Activated naive CD8-positive, alpha-beta T cell (primary cell): ENCODE data around the gene LRRC10.
"Not testable (repeated sequence)": the region's sequence is repeated elsewhere in the genome, so short reads cannot be mapped to it uniquely, and the experiment has no call there.

Experiments
- H3K27ac Mint-ChIP-seq: one replicate; pipeline ENCODE4 v1.8.0; 2021; ENCODE audit warnings: mixed read lengths
- H3K27me3 Mint-ChIP-seq: one replicate; pipeline ENCODE4 v1.8.0; 2021; ENCODE audit warnings: mixed read lengths
- H3K36me3 Mint-ChIP-seq: one replicate; pipeline ENCODE4 v1.8.0; 2021; ENCODE audit warnings: mixed read lengths
- H3K4me1 Mint-ChIP-seq: one replicate; pipeline ENCODE4 v1.8.0; 2021; ENCODE audit warnings: low read depth, mixed read lengths
- H3K4me3 Mint-ChIP-seq: one replicate; pipeline ENCODE4 v1.8.0; 2021; ENCODE audit warnings: mild to moderate bottlenecking, mixed read lengths
- H3K9me3 Mint-ChIP-seq: one replicate; pipeline ENCODE4 v1.8.0; 2021; ENCODE audit warnings: low read depth, mixed read lengths

The LRRC10 gene

GRCh38 chr12:69639400-69640016 lies 28.8 kb upstream of the LRRC10 start:
- no peak overlapping the region for H3K27ac Mint-ChIP-seq
- H3K4me3 Mint-ChIP-seq = no peak overlapping the region
- H3K9me3 Mint-ChIP-seq = no peaks in the 10 kb centered on the region
- no peaks in the 10 kb centered on the region for H3K4me1 Mint-ChIP-seq
- H3K36me3 Mint-ChIP-seq = no peaks in the 10 kb centered on the region
- H3K27me3 Mint-ChIP-seq = no peaks in the 10 kb centered on the region

- H3K4me3 Mint-ChIP-seq = no peak overlapping the region
- no peak overlapping the region for H3K27ac Mint-ChIP-seq
- H3K27me3 Mint-ChIP-seq = no peaks in the 10 kb centered on the region
- no peaks in the 10 kb centered on the region for H3K9me3 Mint-ChIP-seq
- no peaks in the 10 kb centered on the region for H3K36me3 Mint-ChIP-seq
- H3K4me1 Mint-ChIP-seq = no peaks in the 10 kb centered on the region
These were observed 22.4 kb upstream of the LRRC10 start for GRCh38 chr12:69633061-69633460.

GRCh38 chr12:69630191-69630590 lies 19.5 kb upstream of the LRRC10 start:
- no peak overlapping the region for H3K4me3 Mint-ChIP-seq
- no peaks in the 10 kb centered on the region for H3K9me3 Mint-ChIP-seq
- no peak overlapping the region for H3K27ac Mint-ChIP-seq
- no peaks in the 10 kb centered on the region for H3K36me3 Mint-ChIP-seq
- no peaks in the 10 kb centered on the region for H3K4me1 Mint-ChIP-seq
- H3K27me3 Mint-ChIP-seq = no peaks in the 10 kb centered on the region

GRCh38 chr12:69627501-69627900 lies 16.8 kb upstream of the LRRC10 start:
- no peaks in the 10 kb centered on the region for H3K9me3 Mint-ChIP-seq
- no peaks in the 10 kb centered on the region for H3K27me3 Mint-ChIP-seq
- no peak overlapping the region for H3K27ac Mint-ChIP-seq
- no peaks in the 10 kb centered on the region for H3K4me1 Mint-ChIP-seq
- no peaks in the 10 kb centered on the region for H3K36me3 Mint-ChIP-seq
- H3K4me3 Mint-ChIP-seq = no peak overlapping the region

DNA sequence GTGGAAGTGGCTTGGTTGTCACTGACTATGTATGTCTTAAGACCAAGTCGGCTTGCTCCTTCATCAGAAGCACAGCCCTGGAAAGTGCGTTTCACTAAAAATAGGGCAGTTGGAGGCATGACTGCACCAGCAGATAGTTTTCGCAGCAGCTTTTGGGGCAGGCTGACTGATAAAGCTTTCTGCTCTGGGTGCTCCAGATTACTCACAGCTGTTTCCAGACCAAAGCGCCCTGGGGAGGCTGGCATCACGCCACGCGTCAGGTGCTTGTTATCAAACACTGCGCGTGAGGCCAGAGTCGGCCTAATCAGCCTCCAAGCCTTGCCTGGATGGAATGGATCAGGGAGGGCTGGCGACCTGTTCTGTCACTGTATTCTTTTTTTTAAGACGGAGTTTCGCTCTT lies 13.3 kb upstream of the LRRC10 start:
- no peaks in the 10 kb centered on the region for H3K4me1 Mint-ChIP-seq
- H3K4me3 Mint-ChIP-seq = no peak overlapping the region
- no peaks in the 10 kb centered on the region for H3K36me3 Mint-ChIP-seq
- H3K27me3 Mint-ChIP-seq = peaks cover 6% of the 10 kb centered on the region
- H3K9me3 Mint-ChIP-seq = no peaks in the 10 kb centered on the region
- H3K27ac Mint-ChIP-seq = no peak overlapping the region

DNA sequence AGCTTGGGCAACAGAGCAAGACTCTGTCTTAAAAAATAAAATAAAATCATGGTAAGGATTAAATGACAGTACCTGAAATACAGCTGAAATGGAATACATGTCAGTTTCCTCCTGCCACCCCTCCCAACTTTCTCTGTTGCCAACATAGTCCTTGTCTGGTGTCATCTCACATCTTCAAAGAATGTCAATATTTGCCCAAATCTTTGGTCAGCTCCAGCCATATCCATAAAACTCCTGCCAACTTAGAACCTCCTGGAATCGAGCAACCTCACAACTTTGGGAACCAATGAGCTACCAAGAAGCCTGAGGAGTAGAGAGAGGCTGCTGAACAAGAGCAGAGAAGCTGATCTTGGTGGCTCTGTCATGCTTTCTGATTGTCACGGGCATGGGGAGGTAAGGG lies 10.8 kb upstream of the LRRC10 start:
- Mint-ChIP-seq H3K27me3 (peaks cover 8% of the 10 kb centered on the region), H3K4me1 (no peaks in the 10 kb centered on the region), H3K27ac (no peak overlapping the region), H3K4me3 (no peak overlapping the region), H3K9me3 (no peaks in the 10 kb centered on the region), H3K36me3 (no peaks in the 10 kb centered on the region)

GRCh38 chr12:69620921-69621320 lies 10.2 kb upstream of the LRRC10 start:
- no peaks in the 10 kb centered on the region for H3K9me3 Mint-ChIP-seq
- no peaks in the 10 kb centered on the region for H3K4me1 Mint-ChIP-seq
- H3K27ac Mint-ChIP-seq = no peak overlapping the region
- peaks cover 8% of the 10 kb centered on the region for H3K27me3 Mint-ChIP-seq
- no peaks in the 10 kb centered on the region for H3K36me3 Mint-ChIP-seq
- H3K4me3 Mint-ChIP-seq = no peak overlapping the region

DNA sequence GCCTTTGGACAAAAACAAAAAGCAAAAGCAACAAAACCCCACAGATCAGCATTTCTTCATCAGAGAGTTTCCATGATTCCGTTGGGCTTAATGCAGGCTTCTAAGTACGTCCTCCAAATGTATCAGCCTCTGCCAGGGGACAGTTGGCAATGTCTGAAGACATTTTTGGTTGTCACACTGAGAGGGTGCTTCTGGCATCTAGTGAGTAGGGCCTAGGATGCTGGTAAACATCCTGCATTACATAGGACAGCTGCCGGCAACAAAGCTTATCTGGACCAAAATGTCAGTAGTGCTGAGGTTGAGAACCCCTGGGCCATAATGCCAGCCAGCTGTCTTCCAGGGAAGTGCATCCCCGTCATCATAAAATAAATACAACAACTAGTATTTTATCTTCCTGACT lies 9.4 kb upstream of the LRRC10 start:
- Mint-ChIP-seq H3K36me3 (no peaks in the 10 kb centered on the region), H3K4me3 (no peak overlapping the region), H3K27ac (no peak overlapping the region), H3K27me3 (peaks cover 13% of the 10 kb centered on the region), H3K9me3 (no peaks in the 10 kb centered on the region), H3K4me1 (no peaks in the 10 kb centered on the region)

GRCh38 chr12:69619050-69619449 lies 8.3 kb upstream of the LRRC10 start:
- Mint-ChIP-seq H3K9me3 (no peaks in the 10 kb centered on the region), H3K4me1 (no peaks in the 10 kb centered on the region), H3K27me3 (peaks cover 13% of the 10 kb centered on the region)

DNA sequence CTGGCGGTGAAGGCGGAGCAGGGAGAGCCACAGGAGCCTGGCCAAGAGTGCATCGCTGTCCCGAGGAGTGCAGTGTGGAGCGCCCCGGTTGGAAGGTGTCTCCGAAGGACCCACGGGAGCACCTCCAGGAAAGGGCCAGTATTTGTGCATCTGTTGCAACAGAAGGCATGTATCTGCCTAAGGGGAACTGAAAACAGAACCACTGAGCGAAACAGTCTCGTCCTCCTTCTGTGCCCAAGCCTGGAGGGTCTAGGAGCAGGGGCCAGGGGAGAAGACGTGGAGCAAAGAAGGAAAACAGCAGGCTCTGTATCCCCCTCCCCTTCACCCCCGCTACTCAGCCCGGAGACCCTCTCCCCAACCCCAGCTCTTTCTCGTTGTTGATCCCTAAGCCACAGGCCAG lies 5.3 kb upstream of the LRRC10 start:
- peaks cover 13% of the 10 kb centered on the region for H3K27me3 Mint-ChIP-seq
- H3K9me3 Mint-ChIP-seq = no peaks in the 10 kb centered on the region
- H3K4me1 Mint-ChIP-seq = no peaks in the 10 kb centered on the region
- no peak overlapping the region for H3K4me3 Mint-ChIP-seq
- H3K36me3 Mint-ChIP-seq = no peaks in the 10 kb centered on the region
- H3K27ac Mint-ChIP-seq = no peak overlapping the region

More at GRCh38 chr12:69619050-69619449, 8.3 kb upstream of the LRRC10 start:
- H3K36me3 Mint-ChIP-seq = no peaks in the 10 kb centered on the region
- no peak overlapping the region for H3K27ac Mint-ChIP-seq
- H3K4me3 Mint-ChIP-seq = no peak overlapping the region

GRCh38 chr12:69613351-69613750 lies 2.6 kb upstream of the LRRC10 start:
- H3K4me1 Mint-ChIP-seq = peaks cover 3% of the 10 kb centered on the region
- H3K27ac Mint-ChIP-seq = no peak overlapping the region
- no peaks in the 10 kb centered on the region for H3K9me3 Mint-ChIP-seq
- no peak overlapping the region for H3K4me3 Mint-ChIP-seq
- peaks cover 5% of the 10 kb centered on the region for H3K27me3 Mint-ChIP-seq
- no peaks in the 10 kb centered on the region for H3K36me3 Mint-ChIP-seq

DNA sequence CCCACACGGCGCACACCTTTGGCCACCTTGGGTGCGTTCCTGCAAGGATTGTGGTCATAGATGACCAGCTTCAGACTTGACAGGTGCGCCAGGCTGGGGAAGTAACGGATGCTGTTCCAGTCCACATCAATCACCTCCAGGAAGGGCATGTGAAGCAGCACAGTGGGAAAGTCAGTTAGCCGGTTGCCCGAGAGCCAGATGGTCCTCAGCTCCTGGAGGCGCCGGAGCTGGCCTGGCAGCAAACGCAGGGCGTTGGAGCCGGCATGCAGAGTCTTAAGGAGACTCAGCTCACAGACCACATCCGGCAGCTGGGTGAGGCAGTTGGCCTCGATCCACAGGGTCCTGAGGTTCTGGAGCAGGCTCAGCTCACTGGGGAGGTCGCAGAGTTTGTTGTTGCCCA lies 581 bp downstream of the LRRC10 start:
- Mint-ChIP-seq H3K9me3 (no peaks in the 10 kb centered on the region), H3K4me3 (no peak overlapping the region), H3K4me1 (peaks cover 8% of the 10 kb centered on the region), H3K27me3 (no peaks in the 10 kb centered on the region), H3K36me3 (no peaks in the 10 kb centered on the region), H3K27ac (no peak overlapping the region)

DNA sequence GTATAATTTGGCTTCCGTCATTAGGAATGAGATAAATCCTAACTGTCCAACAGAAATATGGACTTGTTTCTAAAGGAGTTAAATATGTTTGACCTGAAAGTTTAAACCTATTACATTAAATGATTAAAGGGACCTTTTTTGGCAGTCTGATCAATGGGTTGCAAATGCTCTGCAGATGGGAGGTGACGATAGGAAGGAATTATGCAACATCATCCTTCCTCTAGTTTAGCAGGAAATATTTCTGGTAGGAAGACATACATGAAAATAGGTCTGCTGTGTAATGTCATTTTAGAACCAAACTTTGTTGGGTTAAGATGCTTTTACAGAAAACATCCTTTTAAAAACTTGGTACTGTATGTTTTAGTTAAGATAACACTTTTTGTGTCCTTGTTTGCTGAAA lies 2.6 kb downstream of the LRRC10 start:
- peaks cover 8% of the 10 kb centered on the region for H3K4me1 Mint-ChIP-seq

DNA sequence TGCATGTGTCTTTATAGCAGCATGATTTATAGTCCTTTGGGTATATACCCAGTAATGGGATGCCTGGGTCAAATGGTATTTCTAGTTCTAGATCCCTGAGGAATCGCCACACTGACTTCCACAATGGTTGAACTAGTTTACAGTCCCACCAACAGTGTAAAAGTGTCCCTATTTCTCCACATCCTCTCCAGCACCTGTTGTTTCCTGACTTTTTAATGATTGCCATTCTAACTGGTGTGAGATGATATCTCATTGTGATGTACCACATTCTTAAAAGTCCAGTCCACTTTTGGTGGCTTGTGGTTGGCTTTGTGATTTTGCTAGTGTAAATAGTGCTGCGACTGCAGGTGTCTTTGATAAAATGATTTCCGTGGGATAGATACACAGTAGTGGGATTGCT lies 6.4 kb downstream of the LRRC10 start:
- not testable (repeated sequence) for H3K4me3 Mint-ChIP-seq, H3K27ac Mint-ChIP-seq, H3K4me1 Mint-ChIP-seq, H3K27me3 Mint-ChIP-seq, H3K9me3 Mint-ChIP-seq
- H3K36me3 Mint-ChIP-seq = peaks cover 12% of the 10 kb centered on the region

More for the DNA sequence above, 2.6 kb downstream of the LRRC10 start:
- H3K27ac Mint-ChIP-seq = no peak overlapping the region
- no peaks in the 10 kb centered on the region for H3K27me3 Mint-ChIP-seq
- no peaks in the 10 kb centered on the region for H3K9me3 Mint-ChIP-seq
- no peak overlapping the region for H3K4me3 Mint-ChIP-seq
- peaks cover 5% of the 10 kb centered on the region for H3K36me3 Mint-ChIP-seq

- not testable (repeated sequence) for H3K27me3 Mint-ChIP-seq, H3K4me1 Mint-ChIP-seq, H3K4me3 Mint-ChIP-seq, H3K9me3 Mint-ChIP-seq, H3K27ac Mint-ChIP-seq
- H3K36me3 Mint-ChIP-seq = peaks cover 14% of the 10 kb centered on the region
These were observed 7.2 kb downstream of the LRRC10 start for GRCh38 chr12:69603556-69603955.

DNA sequence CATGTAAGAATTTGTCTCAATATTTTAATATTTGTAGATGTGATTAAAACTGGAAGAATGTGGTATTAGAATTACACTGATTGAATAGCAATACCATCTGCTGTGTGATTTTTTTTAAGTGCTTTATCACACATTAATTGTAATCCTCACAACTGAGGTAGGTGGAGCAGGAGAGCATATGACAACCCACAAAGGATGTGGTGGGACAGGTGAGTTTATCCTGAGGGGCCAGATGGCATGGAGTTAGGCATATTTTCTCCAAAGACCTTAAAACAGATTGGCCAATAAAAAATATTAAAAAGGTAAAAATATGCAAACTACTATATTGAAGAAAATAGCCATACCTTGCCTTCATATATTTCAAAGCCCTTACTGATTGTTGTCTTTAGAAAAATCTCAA lies 7.8 kb downstream of the LRRC10 start:
- H3K36me3 Mint-ChIP-seq = peaks cover 14% of the 10 kb centered on the region
- H3K27ac Mint-ChIP-seq = no peak overlapping the region
- H3K9me3 Mint-ChIP-seq = no peaks in the 10 kb centered on the region
- peaks cover under 1% of the 10 kb centered on the region for H3K4me1 Mint-ChIP-seq
- H3K4me3 Mint-ChIP-seq = no peak overlapping the region
- H3K27me3 Mint-ChIP-seq = no peaks in the 10 kb centered on the region
